ENCODE measurements around the gene HSPA12B. TPM values are rescaled to one million over a fixed set of nuclear protein-coding genes. Genes with fewer than 3 reads are reported as not detected.
"Not testable (repeated sequence)": the region's sequence is repeated elsewhere in the genome, so short reads cannot be mapped to it uniquely, and the experiment has no call there.

The HSPA12B gene
- total RNA-seq, 1 experiment from 2014 or later, result 0.03 TPM

DNA sequence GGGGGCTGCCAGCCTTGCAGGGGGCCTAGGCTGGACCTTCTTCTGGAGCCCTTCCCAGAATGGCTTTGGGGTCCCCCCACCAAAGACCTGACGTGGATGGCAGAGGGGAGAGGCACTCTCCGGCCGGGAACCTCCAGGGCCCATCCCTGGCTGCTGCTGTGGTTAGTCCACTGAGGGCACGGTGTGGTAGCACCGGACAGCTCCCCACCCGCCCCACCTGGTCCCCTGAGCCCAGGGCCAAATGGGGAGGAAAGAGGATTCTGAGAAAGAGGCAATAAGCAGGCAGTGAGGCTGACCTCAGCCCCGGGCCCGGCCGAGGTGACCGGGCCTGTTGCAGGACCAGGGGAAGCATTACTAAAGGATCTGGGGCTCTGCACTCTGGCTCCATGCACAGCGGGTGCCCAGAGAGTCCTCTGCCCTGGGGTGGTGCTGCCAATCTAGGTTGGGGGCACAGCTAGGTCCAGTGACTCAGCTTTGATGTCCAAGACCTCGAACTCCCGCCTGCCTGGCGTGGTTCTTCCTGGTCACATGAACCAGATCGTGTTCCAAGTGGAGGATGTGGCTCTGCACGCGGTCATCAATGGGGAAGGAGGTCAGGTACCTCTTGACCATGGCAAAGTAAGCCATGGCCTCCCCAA is 51.9 kb downstream of the HSPA12B start:
- DNase-seq, result peak; percentile 34
- no peaks in the 10 kb centered on the region for H3K9me3 ChIP-seq
- peak overlapping the region; percentile 60 for H3K4me3 ChIP-seq
- no peaks in the 10 kb centered on the region for H3K27me3 ChIP-seq
- H3K36me3 ChIP-seq, result peaks cover 14% of the 10 kb centered on the region

DNA sequence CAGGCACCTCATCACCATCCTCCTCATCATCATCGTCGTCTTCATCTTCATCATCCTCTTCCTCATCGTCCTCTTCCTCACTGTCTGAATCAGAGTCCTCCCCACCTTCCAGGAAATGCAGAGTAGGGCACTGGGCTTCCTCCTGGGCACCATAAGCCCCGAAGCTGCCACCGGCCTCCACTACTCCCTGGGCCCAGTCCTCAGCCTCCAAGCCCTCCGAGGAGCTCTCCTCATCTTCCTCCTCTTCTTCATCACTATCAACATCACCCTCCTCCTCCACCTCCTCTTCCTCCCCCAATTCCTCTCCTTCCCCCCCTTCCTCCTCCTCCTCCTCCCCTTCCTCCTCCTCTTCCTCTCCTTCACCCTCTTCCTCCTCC is 52.4 kb downstream of the HSPA12B start:
- Histone ChIP-seq H3K9me3 (no peaks in the 10 kb centered on the region), H3K27me3 (no peaks in the 10 kb centered on the region)
- DNase-seq, result no peak

DNA sequence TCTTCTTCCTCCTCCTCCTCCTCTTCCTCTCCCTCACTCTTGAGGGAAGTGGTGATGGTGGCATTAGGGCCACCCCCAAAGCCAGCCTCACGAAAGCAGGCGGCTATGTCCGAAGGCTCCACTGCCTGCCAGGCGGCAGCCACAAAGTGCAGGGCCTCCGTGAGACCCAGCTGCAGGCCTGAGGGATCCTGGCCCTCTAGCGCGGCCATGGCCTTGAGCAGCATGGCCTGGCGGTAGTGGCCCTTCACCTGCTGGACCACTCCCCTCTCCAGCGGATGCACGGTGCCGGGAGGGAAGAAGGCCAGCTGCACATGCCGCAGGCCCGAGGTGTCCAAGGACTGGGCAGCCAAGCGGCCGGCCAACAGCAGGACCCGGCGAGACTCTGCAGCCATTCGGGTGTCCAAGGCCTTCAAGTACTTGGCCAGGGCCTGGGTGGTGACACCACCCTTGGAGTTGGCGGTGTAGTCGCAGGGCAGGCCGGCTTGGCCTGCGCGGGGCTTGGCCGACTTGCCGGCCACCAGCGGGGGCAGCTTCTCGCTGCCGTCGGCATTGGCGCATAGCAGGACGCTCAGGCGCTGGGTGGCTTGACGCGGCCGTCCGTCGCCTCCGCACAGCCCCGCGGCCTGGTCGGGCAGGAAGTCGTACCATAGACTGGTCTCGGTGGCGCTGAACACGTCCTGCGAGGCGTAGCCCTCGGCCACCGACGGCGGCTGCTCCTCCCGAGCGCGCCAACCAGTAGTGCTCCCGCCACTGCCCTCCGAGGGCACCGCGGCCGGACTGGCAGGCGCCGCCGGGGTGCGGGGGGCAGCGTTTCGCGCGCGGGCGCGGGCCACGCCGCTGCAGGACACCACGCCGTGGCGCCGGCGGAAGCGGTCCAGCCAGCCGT is 53.0 kb downstream of the HSPA12B start:
- DNase-seq, result peak; percentile 26

More for the DNA sequence above, 52.4 kb downstream of the HSPA12B start:
- peaks cover 14% of the 10 kb centered on the region for H3K36me3 ChIP-seq
- peak overlapping the region; percentile 60 for H3K4me3 ChIP-seq

DNA sequence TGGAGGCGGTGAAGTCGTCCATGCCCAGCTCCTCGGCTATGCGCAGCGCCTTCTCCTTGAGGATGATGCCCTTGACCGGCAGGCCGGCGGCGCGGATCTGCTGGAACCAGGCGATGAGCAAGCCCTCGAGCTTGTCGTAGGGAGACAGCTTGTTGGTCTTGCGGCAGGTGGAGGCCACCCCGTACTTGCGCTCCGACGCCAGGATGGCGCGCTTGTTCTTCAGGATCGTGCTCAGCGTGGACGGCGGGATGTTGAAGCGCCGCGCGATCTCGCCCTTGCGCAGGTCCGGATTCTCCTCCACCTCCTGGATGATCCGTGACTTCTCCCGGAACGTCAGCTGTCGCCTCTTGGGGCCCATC is 53.6 kb downstream of the HSPA12B start:
- DNase-seq, result peak; percentile 41
- Histone ChIP-seq H3K36me3 (peaks cover 14% of the 10 kb centered on the region), H3K9me3 (no peaks in the 10 kb centered on the region), H3K4me3 (peak overlapping the region; percentile 60), H3K27me3 (no peaks in the 10 kb centered on the region)

More for the DNA sequence above, 53.0 kb downstream of the HSPA12B start:
- Histone ChIP-seq H3K36me3 (peaks cover 14% of the 10 kb centered on the region), H3K9me3 (no peaks in the 10 kb centered on the region), H3K4me3 (peak overlapping the region; percentile 60), H3K27me3 (no peaks in the 10 kb centered on the region)

DNA sequence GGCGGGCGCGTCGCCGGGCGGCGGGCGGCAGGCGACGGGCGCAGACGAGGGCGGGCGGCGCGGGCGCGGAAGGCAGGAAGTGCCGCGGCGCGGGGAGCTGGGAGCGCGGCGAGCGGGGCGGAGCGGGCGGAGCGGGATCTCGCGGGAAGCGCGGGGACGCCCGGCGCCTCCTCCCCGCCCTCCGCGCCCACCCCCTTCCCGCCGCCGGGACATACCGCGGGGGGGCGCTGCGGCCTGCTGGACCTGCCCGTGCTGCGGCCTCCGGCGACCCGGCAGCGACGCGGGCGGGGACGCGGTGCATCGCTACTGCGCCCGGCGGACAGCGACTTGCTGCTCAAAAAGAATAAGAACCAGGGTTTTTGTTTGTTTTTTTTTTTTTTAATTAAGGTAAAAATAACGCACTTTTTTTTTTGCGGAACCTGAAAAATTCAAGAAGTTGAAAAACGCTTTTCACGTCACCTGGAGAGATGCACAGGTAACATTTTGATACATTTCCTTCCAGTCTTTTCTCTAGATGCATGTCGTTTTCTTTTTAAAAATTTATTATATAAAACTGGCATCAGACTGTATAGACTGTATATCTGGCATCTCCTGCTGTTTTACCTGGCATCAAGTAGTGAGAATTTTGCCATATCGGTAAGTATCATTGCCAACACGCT is 54.3 kb downstream of the HSPA12B start, which contains the start of gene CENPB:
Gene CENPB, minus strand, starts transcription at position 76 of the 659 bp plus-strand sequence. CDS start 257 bp downstream, outside the sequence.
- H3K9me3 ChIP-seq, result no peaks in the 10 kb centered on the region
- H3K36me3 ChIP-seq, result peaks cover 11% of the 10 kb centered on the region
- H3K4me3 ChIP-seq, result peak within 1 kb of the TSS; percentile 60
- H3K27me3 ChIP-seq, result no peaks in the 10 kb centered on the region
- peak; percentile 78 for DNase-seq

DNA sequence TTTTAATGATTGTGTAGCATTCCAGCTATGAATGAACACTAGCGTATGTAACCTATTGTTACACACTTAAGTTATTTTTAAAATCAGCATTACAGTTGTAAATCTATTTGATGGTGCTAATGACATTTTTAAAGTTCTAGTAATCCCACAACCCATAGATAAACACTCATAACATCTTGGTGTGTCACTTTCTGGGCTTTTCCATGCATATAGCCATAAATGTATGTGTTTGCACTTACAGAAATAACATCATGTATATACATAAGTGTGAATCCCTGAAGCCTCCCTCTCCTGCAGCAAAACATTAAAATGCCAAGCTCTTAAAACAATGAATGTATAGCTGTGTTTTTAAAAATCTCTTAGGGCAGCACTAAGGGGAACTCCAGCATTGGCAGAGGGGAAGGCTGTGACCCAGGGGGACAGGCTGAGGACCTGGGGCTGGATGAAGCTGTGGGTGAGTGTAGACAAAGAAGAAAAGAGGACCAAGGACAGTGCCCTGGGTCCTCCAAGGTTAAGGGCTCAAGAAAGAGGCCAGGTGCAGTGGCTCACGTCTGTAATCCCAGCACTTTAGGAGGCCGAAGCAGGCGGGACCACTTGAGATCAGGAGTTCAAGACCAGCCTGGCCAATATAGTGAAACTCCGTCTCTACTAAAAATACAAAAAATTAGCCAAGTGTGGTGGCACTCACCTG is 55.0 kb downstream of the HSPA12B start:
- H3K4me3 ChIP-seq, result peak overlapping the region; percentile 38
- H3K27me3 ChIP-seq, result no peaks in the 10 kb centered on the region
- peaks cover 9% of the 10 kb centered on the region for H3K36me3 ChIP-seq
- DNase-seq, result no peak
- H3K9me3 ChIP-seq, result no peaks in the 10 kb centered on the region

DNA sequence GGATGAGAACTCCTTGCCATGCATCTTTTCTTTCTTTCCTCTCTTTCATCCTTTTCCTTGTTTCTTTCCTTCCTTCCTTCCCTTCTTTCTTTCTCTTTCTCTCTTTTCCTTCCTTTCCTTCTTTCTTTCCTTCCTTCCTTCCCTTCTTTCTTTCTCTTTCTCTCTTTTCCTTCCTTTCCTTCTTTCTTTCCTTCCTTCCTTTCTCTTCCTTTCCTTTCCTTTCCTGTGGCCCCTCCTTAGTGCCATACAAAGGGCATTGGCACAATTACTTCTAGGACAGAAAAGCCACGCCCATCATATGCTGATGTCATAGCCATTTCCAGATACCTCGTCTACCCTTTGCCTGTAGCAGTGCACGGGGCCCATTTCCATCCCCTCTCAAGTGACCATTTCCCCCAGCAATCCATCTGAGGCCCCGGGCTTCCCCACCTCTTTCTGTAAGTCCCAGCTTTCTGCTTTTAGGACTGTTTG is 56.2 kb downstream of the HSPA12B start:
- H3K9me3 ChIP-seq, result no peaks in the 10 kb centered on the region
- peaks cover 9% of the 10 kb centered on the region for H3K36me3 ChIP-seq
- no peak for DNase-seq
- no peak overlapping the region for H3K4me3 ChIP-seq
- H3K27me3 ChIP-seq, result no peaks in the 10 kb centered on the region

DNA sequence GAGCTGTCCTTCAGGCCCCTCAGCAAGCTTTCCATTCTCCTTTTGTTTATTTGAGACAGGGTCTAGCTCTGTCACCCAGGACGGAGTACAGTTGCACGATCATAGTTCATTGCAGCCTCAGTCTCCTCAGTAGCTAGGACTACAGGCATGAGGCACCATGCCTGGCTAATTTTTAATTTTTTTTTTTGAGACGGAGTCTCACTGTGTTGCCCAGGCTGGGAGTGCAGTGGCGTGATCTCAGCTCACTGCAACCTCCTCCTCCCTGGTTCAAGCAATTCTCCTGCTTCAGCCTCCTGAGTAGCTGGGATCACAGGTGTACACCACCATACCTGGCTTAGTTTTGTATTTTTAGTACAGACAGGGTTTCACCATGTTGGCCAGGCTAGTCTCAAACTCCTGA is 56.7 kb downstream of the HSPA12B start:
- H3K4me3 ChIP-seq, DNase-seq: not testable (repeated sequence)

DNA sequence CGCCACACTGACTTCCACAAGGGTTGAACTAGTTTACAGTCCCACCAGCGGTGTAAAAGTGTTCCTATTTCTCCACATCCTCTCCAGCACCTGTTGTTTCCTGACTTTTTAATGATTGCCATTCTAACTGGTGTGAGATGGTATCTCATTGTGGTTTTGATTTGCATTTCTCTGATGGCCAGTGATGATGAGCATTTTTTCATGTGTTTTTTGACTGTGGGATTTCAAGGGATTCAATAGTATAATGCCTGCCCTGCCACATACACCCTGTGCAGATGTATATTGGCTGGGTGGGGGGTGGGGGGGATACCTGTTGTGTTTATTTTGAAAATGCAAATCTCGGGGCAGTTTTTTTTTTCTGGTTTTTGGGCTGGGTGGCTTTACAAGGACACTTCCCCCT is 61.7 kb downstream of the HSPA12B start:
- DNase-seq, H3K27me3 ChIP-seq, H3K9me3 ChIP-seq, H3K4me3 ChIP-seq: not testable (repeated sequence)
- peaks cover 13% of the 10 kb centered on the region for H3K36me3 ChIP-seq

More for the DNA sequence above, 56.7 kb downstream of the HSPA12B start:
- H3K36me3 ChIP-seq, H3K9me3 ChIP-seq, H3K27me3 ChIP-seq: not testable (repeated sequence)

DNA sequence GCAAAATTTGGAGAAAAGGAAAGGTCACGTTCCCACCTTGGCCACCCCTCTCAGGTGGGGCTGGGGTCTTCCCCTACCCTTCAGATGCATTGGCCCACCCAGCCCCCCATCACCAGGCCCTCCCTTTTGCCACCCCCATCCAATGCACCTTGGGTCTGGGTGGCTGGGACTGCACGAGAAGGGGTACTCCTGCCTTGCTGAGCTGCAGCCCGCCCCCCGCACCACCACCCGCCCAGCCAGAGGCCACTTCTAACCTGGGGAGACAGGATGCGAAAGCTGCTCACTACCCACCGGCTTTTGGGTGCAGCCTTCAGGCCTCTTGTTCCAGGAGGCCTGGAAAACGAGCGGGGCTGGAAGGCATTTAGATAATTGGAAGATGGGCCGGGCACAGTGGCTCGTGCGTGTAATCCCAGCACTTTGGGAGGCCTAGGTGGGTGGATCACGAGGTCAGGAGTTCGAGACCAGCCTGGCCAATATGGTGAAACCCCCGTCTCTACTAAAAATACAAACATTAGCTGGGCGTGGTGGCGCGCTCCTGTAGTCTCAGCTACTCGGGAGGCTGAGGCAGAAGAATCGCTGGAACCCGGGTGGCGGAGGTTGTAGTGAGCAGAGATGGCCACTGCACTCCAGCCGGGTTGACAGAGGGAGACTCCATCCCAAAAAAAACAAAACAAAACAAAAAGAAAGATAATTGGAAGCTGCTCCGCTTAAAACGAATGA is 62.4 kb downstream of the HSPA12B start:
- Histone ChIP-seq H3K4me3 (peak overlapping the region; percentile 70), H3K36me3 (peaks cover 15% of the 10 kb centered on the region), H3K27me3 (no peaks in the 10 kb centered on the region), H3K9me3 (no peaks in the 10 kb centered on the region)
- DNase-seq, result no peak

DNA sequence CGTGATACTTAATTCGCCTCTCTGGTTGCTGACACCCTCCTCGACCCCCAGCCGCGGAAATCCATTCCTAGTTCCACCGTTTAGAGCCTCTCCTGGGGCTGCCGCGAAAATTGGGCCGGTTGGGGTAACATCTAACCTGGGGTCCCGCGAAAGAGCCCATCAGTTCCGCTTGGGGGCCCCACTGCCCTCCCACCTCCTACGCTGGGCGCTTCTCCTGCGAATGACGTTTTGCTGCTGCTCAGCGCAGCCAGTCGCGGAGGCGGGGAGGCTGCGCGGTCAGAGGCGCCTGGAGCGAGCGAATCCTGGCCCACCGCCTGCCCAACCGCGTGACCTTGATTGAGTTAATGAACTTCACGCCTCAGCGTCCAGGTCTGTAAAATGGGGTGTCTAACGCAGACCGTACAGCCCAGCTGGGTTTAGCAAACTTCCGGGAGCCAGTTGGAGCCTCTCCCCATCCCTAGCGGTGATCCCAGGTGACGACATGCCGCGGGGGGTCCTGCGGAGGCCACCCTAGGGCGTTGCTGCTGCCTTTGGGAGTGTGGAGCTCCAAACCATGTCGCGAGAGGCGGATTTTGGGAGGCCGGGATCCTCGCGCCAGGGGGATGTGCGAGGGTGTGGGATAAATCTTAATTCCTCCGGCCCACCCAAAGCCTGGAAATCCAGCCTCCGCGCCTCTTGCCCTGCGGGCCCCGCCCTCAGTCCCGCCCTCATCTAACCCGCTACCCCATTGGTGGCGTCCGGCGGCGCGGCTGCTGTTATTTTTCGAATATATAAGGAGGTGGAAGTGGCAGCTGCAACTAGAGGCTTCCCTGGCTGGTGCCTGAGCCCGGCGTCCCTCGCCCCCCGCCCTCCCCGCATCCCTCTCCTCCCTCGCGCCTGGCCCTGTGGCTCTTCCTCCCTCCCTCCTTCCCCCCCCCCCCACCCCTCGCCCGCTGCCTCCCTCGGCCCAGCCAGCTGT is 63.3 kb downstream of the HSPA12B start, which contains the start of gene CDC25B:
Gene CDC25B, plus strand, starts transcription at position 800 of the 958 bp plus-strand sequence. CDS start 222 bp downstream, outside the sequence.
- peaks cover 20% of the 10 kb centered on the region for H3K36me3 ChIP-seq
- no peaks in the 10 kb centered on the region for H3K9me3 ChIP-seq
- no peaks in the 10 kb centered on the region for H3K27me3 ChIP-seq
- peak; percentile 93 for DNase-seq
- peak within 1 kb of the TSS; percentile 70 for H3K4me3 ChIP-seq

DNA sequence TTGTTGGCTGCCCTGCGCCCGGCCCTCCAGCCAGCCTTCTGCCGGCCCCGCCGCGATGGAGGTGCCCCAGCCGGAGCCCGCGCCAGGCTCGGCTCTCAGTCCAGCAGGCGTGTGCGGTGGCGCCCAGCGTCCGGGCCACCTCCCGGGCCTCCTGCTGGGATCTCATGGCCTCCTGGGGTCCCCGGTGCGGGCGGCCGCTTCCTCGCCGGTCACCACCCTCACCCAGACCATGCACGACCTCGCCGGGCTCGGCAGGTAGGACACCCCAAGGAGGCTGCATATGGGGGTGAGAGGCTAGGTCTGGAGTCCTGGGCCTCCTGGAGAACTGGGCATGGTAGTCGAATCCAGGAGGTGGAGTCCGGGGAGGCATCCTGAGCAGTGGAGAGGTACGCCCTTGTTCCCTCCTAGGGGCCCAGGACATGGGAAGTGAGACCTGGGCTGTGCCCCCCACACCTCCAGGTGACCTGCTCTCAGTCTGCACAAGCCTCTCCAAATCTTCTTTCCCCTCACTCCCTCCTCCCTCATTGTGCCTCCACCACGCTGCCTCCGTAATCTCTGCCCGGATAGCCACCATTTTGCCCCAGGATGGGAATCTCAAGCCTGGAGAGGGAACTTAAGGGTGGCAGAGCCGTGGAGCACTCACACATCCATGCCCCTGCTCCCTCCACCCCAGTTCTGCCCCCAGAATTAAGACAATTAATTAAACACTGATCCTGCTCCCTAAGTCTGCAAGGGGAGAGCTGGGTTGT is 64.2 kb downstream of the HSPA12B start:
- Histone ChIP-seq H3K27me3 (no peaks in the 10 kb centered on the region), H3K36me3 (peaks cover 27% of the 10 kb centered on the region), H3K9me3 (no peaks in the 10 kb centered on the region), H3K4me3 (peak overlapping the region; percentile 70)
- no peak for DNase-seq

DNA sequence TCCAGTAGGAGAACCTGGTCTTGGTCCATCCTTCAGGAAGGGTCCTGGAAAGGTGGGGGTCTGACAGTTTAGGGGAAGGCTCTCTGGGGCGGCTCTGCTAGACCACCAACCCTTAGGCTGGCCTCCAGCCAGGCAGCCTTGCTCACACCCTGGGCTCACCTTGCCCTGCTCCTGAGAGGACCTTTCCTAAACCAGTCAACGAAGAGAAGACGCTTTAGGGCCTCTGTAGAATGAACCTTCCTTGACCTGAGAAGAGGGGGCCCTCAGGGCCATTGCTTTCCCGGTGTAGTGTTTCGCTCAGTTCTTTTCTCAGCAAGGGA is 64.7 kb downstream of the HSPA12B start:
- no peak for DNase-seq
- H3K36me3 ChIP-seq, result peaks cover 30% of the 10 kb centered on the region

DNA sequence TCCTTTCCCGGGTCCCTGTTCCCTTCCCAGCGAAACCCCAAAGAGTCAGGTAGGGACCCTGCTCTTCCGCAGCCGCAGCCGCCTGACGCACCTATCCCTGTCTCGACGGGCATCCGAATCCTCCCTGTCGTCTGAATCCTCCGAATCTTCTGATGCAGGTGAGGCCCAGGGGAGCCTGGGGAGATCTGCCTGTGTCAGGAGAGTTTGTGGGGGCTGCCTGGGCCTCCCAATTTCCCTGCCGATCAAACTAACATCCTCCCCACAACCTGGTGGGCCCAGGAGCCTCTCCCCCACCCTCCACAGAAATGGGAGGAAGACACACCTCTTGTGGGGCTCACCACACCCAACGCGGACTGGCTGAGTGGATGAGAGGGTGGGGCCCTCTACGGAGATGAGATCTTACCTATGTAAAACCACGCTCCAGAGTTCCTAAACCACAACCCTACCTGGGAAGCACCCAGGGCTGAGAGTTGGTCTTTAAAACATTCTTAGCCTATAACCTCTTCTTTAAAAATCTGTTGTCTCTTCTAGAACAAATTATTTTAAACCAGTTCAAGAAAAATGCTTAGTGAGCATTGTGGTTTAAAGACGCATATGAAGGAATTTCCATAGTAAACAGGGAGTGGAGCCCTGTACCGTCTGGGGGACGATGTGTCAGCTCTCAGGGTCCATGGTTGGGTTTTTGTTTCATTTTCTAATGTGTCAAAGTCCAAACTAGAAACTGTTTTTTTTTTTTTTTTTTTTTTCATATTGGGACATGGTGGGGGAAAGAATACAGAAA is 65.3 kb downstream of the HSPA12B start:
- DNase-seq, result no peak
- Histone ChIP-seq H3K4me3 (peak overlapping the region; percentile 70), H3K36me3 (peaks cover 32% of the 10 kb centered on the region), H3K9me3 (no peaks in the 10 kb centered on the region), H3K27me3 (no peaks in the 10 kb centered on the region)

More for the DNA sequence above, 64.7 kb downstream of the HSPA12B start:
- Histone ChIP-seq H3K9me3 (no peaks in the 10 kb centered on the region), H3K27me3 (no peaks in the 10 kb centered on the region), H3K4me3 (peak overlapping the region; percentile 70)
